Measurements from ENCODE around the gene BMP3. TPM values are rescaled to one million over a fixed set of nuclear protein-coding genes. Genes with fewer than 3 reads are reported as not detected.

BMP3 gene
- total RNA-seq, 1 experiment from 2014 or later = 0.10 TPM

- DNase-seq = peak; percentile 30
- no peaks in the 10 kb centered on the region for H3K36me3 ChIP-seq (replicated peaks; ENCODE audit: control insufficient read depth, insufficient read depth, low read length)
- H3K4me3 ChIP-seq (ENCODE audit: insufficient read depth, low read depth, low read length) = peak overlapping the region; percentile 51
- peaks cover 45% of the 10 kb centered on the region for H3K27me3 ChIP-seq (ENCODE audit: control insufficient read depth, insufficient read depth, low read length)
These were observed 1.5 kb downstream of the BMP3 start for GRCh38 chr4:81031796-81032551.

GRCh38 chr4:81032771-81033684, 2.5 kb downstream of the BMP3 start:
- H3K36me3 ChIP-seq (replicated peaks; ENCODE audit: control insufficient read depth, insufficient read depth, low read length) = no peaks in the 10 kb centered on the region
- DNase-seq = peak; percentile 4
- peaks cover 45% of the 10 kb centered on the region for H3K27me3 ChIP-seq (ENCODE audit: control insufficient read depth, insufficient read depth, low read length)
- H3K4me3 ChIP-seq (ENCODE audit: insufficient read depth, low read depth, low read length) = no peak overlapping the region

- Histone ChIP-seq H3K27me3 (ENCODE audit: control insufficient read depth, insufficient read depth, low read length) (no peaks in the 10 kb centered on the region), H3K4me3 (ENCODE audit: insufficient read depth, low read depth, low read length) (no peak overlapping the region)
These were observed 8.3 kb downstream of the BMP3 start for GRCh38 chr4:81038636-81039350.

GRCh38 chr4:81039351-81039972, 9.0 kb downstream of the BMP3 start:
- Histone ChIP-seq H3K4me3 (ENCODE audit: insufficient read depth, low read depth, low read length) (no peak overlapping the region), H3K27me3 (ENCODE audit: control insufficient read depth, insufficient read depth, low read length) (no peaks in the 10 kb centered on the region), H3K36me3 (replicated peaks; ENCODE audit: control insufficient read depth, insufficient read depth, low read length) (no peaks in the 10 kb centered on the region)
- no peak for DNase-seq

More at GRCh38 chr4:81038636-81039350, 8.3 kb downstream of the BMP3 start:
- no peak for DNase-seq
- no peaks in the 10 kb centered on the region for H3K36me3 ChIP-seq (replicated peaks; ENCODE audit: control insufficient read depth, insufficient read depth, low read length)

GRCh38 chr4:81040012-81040659, 9.6 kb downstream of the BMP3 start:
- Histone ChIP-seq H3K4me3 (ENCODE audit: insufficient read depth, low read depth, low read length) (no peak overlapping the region), H3K36me3 (replicated peaks; ENCODE audit: control insufficient read depth, insufficient read depth, low read length) (no peaks in the 10 kb centered on the region), H3K27me3 (ENCODE audit: control insufficient read depth, insufficient read depth, low read length) (no peaks in the 10 kb centered on the region)
- peak; percentile 13 for DNase-seq

GRCh38 chr4:81042578-81043365, 12.3 kb downstream of the BMP3 start:
- no peak for DNase-seq
- Histone ChIP-seq H3K27me3 (ENCODE audit: control insufficient read depth, insufficient read depth, low read length) (no peaks in the 10 kb centered on the region), H3K36me3 (replicated peaks; ENCODE audit: control insufficient read depth, insufficient read depth, low read length) (no peaks in the 10 kb centered on the region), H3K4me3 (ENCODE audit: insufficient read depth, low read depth, low read length) (no peak overlapping the region)

GRCh38 chr4:81049330-81049729, 18.8 kb downstream of the BMP3 start:
- Histone ChIP-seq H3K27me3 (ENCODE audit: control insufficient read depth, insufficient read depth, low read length) (no peaks in the 10 kb centered on the region), H3K36me3 (replicated peaks; ENCODE audit: control insufficient read depth, insufficient read depth, low read length) (no peaks in the 10 kb centered on the region), H3K4me3 (ENCODE audit: insufficient read depth, low read depth, low read length) (no peak overlapping the region)
- no peak for DNase-seq

GRCh38 chr4:81049907-81050306, 19.4 kb downstream of the BMP3 start:
- Histone ChIP-seq H3K36me3 (replicated peaks; ENCODE audit: control insufficient read depth, insufficient read depth, low read length) (no peaks in the 10 kb centered on the region), H3K27me3 (ENCODE audit: control insufficient read depth, insufficient read depth, low read length) (no peaks in the 10 kb centered on the region), H3K4me3 (ENCODE audit: insufficient read depth, low read depth, low read length) (no peak overlapping the region)
- DNase-seq = no peak

- Histone ChIP-seq H3K36me3 (replicated peaks; ENCODE audit: control insufficient read depth, insufficient read depth, low read length) (no peaks in the 10 kb centered on the region), H3K4me3 (ENCODE audit: insufficient read depth, low read depth, low read length) (no peak overlapping the region), H3K27me3 (ENCODE audit: control insufficient read depth, insufficient read depth, low read length) (no peaks in the 10 kb centered on the region)
- DNase-seq = peak; percentile 15
These were observed 21.9 kb downstream of the BMP3 start for GRCh38 chr4:81052119-81053068.

- Histone ChIP-seq H3K4me3 (ENCODE audit: insufficient read depth, low read depth, low read length) (no peak overlapping the region), H3K36me3 (replicated peaks; ENCODE audit: control insufficient read depth, insufficient read depth, low read length) (no peaks in the 10 kb centered on the region), H3K27me3 (ENCODE audit: control insufficient read depth, insufficient read depth, low read length) (no peaks in the 10 kb centered on the region)
- no peak for DNase-seq
These were observed 28.1 kb downstream of the BMP3 start for GRCh38 chr4:81058621-81059020.

- no peak for DNase-seq
- H3K36me3 ChIP-seq (replicated peaks; ENCODE audit: control insufficient read depth, insufficient read depth, low read length) = no peaks in the 10 kb centered on the region
- no peaks in the 10 kb centered on the region for H3K27me3 ChIP-seq (ENCODE audit: control insufficient read depth, insufficient read depth, low read length)
- no peak overlapping the region for H3K4me3 ChIP-seq (ENCODE audit: insufficient read depth, low read depth, low read length)
These were observed 30.3 kb downstream of the BMP3 start for GRCh38 chr4:81060587-81061343.

GRCh38 chr4:81061344-81061730, 30.8 kb downstream of the BMP3 start:
- Histone ChIP-seq H3K27me3 (ENCODE audit: control insufficient read depth, insufficient read depth, low read length) (no peaks in the 10 kb centered on the region), H3K36me3 (replicated peaks; ENCODE audit: control insufficient read depth, insufficient read depth, low read length) (no peaks in the 10 kb centered on the region), H3K4me3 (ENCODE audit: insufficient read depth, low read depth, low read length) (no peak overlapping the region)
- no peak for DNase-seq
